GM21619 (cell line): Measurements from ENCODE around the gene RPL23.
A peak's percentile ranks its signal among the peaks of the same experiment; 100 is the strongest.

ENCODE experiments used
- ATAC-seq: cut with Tn5 transposase; IDR thresholded peaks from one replicate; pipeline ENCODE4 v1.9.1; 2021; ENCODE audit not compliant: unreplicated experiment

Gene RPL23

GRCh38 chr17:38885044-38885727 lies 31.7 kb upstream of the RPL23 start:
- no peak for ATAC-seq

GRCh38 chr17:38883592-38884526 lies 30.3 kb upstream of the RPL23 start:
- no peak for ATAC-seq

- no peak for ATAC-seq
Measured at GRCh38 chr17:38882870-38883269, 29.3 kb upstream of the RPL23 start.

- no peak for ATAC-seq
Measured at GRCh38 chr17:38881600-38882191, 28.2 kb upstream of the RPL23 start.

- no peak for ATAC-seq
Measured at GRCh38 chr17:38879878-38880665, 26.6 kb upstream of the RPL23 start.

- ATAC-seq, result no peak
Measured at GRCh38 chr17:38877130-38877851, 23.8 kb upstream of the RPL23 start.

GRCh38 chr17:38875477-38876075 lies 22.1 kb upstream of the RPL23 start:
- no peak for ATAC-seq

- no peak for ATAC-seq
Measured at GRCh38 chr17:38874505-38875400, 21.2 kb upstream of the RPL23 start.

- ATAC-seq, result no peak
Measured at GRCh38 chr17:38873640-38874380, 20.3 kb upstream of the RPL23 start.

GRCh38 chr17:38872671-38873385 lies 19.3 kb upstream of the RPL23 start:
- ATAC-seq, result no peak

GRCh38 chr17:38872027-38872511 lies 18.5 kb upstream of the RPL23 start:
- no peak for ATAC-seq

- no peak for ATAC-seq
Measured at GRCh38 chr17:38871247-38872015, 17.9 kb upstream of the RPL23 start.

GRCh38 chr17:38870259-38871165 lies 17.0 kb upstream of the RPL23 start:
- ATAC-seq, result no peak

- peak; percentile 39 for ATAC-seq
Measured at GRCh38 chr17:38869526-38870258, 16.2 kb upstream of the RPL23 start, which contains the start of gene LASP1. LASP1 (plus strand) TSS chr17:38870058; CDS start chr17:38870190, 132 bp downstream.
